LNCaP clone FGC (cell line): ENCODE measurements around the gene OTOS.

ENCODE experiments used
- DNase-seq: peaks from one replicate; pipeline ENCODE4 v3.0.0-alpha.2; 2011; ENCODE audit warnings: low read depth
- H3K4me3 ChIP-seq: 2 replicates; pipeline ENCODE4 v1.5.1; 2011; ENCODE audit warnings: mild to moderate bottlenecking, low read depth, low read length, control low read depth
- TF ChIP-seq, protein P1 (sequence below): IDR thresholded peaks from 2 replicates; pipeline ENCODE4 v1.5.1; 2012; ENCODE audit warnings: mild to moderate bottlenecking; ENCODE audit not compliant: control insufficient read depth, insufficient read depth; ENCODE audit errors: extremely low read depth

Gene OTOS

DNA sequence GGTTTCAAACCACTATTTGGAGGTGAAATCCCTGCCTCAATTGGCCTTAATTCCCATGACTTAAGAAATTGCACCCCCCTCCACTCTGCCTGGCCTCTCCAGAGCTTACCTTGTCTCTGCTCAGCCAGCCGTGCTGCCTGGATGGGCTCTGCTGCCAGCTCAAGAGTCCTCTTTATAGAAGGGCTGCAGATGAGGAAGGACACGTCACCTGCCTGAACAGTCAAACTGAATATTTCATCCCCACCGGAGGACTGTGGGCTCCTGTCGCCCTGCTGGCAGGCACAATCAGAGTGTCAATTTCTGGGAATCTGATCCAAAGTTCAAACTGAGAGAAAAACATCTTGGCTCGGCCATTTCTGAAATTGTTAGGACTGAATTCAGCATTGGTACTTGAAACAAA, at the start of gene OTOS:
TSS of gene OTOS (minus strand) at position 148 of the 400 bp plus-strand sequence. CDS start 332 bp downstream, outside the sequence.
- DNase-seq = no peak
- TF ChIP-seq, protein P1, sequence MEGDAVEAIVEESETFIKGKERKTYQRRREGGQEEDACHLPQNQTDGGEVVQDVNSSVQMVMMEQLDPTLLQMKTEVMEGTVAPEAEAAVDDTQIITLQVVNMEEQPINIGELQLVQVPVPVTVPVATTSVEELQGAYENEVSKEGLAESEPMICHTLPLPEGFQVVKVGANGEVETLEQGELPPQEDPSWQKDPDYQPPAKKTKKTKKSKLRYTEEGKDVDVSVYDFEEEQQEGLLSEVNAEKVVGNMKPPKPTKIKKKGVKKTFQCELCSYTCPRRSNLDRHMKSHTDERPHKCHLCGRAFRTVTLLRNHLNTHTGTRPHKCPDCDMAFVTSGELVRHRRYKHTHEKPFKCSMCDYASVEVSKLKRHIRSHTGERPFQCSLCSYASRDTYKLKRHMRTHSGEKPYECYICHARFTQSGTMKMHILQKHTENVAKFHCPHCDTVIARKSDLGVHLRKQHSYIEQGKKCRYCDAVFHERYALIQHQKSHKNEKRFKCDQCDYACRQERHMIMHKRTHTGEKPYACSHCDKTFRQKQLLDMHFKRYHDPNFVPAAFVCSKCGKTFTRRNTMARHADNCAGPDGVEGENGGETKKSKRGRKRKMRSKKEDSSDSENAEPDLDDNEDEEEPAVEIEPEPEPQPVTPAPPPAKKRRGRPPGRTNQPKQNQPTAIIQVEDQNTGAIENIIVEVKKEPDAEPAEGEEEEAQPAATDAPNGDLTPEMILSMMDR = no peak
- H3K4me3 ChIP-seq = no peak within 1 kb of the TSS

DNA sequence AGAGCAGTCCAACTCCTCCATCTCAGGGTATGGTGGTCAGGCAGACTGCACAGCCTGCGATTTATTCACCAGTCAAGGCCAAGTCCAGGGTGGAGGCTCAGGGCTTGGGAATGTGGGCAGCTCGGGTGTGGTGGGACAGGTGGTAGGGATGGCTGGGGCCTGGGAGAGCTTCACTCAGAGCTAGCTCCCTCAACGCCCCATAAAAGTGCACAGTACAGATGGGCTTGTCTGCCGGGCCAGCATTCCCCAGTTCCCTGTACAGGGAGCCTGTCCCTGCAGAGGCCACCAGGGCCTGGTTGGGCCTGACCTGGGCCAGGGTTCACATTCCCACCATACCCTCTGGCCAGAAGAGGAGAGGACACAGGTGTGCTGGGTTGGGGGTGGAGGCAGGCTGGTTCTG, 49.2 kb upstream of the OTOS start:
- DNase-seq = no peak
- TF ChIP-seq, protein P1 = no peak
- no peak overlapping the region for H3K4me3 ChIP-seq

DNA sequence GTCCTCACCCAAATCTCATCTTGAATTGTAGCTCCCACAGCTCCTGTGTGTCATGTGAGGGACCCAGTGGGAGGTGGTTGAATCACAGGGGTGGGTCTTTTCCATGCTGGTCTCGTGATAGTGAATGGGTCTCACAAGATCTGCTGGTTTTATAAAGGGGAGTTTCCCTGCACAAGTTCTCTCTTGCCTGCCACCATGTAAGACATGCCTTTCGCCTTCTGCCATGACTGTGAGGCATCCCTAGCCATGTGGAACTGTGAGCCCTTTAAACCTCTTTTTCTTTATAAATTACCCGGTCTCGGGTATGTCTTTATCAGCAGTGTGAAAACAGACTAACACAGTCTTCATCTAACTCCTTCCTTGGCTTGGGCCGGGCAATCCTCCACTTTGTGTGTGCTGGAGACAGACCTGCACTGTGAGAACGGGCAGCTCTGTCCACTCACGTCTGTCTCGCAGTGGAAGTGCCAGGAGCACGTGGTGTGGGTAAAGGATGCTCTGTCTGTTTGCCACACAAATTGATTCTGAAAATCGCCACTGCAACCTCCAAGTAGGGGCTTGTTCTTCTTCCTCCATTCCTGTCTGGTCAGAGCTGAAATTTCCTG, 47.6 kb upstream of the OTOS start:
- no peak overlapping the region for H3K4me3 ChIP-seq
- TF ChIP-seq, protein P1 = no peak
- DNase-seq = no peak

DNA sequence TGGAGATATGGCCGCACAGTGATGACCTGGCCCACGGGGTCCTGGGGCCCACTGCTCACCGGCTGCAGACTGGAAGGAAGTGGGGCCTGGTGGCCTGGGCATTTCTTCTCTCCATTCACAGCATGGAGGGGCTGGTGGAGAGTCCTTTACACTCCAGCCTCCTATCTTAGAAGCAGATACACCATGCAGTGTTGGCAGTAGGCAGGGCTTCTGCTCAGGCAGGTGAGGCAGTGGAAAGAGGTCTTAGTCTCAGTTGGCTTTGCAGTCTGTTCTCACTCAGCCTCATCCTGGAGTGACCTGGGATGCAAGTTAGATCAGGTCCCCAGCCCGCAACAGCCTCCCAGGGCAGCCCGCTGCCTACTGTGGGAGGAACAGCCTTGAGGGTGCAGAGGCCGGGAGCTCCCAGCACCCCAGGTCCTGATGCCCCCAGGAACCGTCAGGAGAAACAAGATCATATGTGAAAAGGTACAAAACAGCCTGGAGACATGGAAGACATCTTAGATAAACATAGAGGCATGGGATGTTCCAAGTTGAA, 45.8 kb upstream of the OTOS start:
- TF ChIP-seq, protein P1 = no peak
- H3K4me3 ChIP-seq = no peak overlapping the region
- no peak for DNase-seq

DNA sequence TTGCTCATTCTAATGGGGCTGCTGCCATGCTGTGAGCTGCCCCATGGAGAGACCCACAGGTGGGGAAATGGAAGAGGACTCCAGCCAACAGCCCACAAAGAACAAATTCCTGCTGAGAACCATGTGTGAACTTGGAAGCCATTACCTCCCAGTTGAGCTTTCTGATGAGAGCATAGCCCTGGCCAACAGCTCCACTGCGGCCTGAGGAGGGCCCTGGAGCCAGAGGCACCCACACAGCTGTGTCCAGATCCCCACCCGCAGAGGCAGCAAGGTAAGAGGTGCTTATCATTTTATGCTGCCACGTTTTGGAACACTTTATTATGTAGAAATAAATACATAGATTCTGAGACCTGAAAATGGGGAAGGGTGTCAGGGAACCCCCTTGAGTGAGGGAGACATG, 44.2 kb upstream of the OTOS start:
- H3K4me3 ChIP-seq = no peak overlapping the region
- no peak for DNase-seq
- TF ChIP-seq, protein P1 = no peak

DNA sequence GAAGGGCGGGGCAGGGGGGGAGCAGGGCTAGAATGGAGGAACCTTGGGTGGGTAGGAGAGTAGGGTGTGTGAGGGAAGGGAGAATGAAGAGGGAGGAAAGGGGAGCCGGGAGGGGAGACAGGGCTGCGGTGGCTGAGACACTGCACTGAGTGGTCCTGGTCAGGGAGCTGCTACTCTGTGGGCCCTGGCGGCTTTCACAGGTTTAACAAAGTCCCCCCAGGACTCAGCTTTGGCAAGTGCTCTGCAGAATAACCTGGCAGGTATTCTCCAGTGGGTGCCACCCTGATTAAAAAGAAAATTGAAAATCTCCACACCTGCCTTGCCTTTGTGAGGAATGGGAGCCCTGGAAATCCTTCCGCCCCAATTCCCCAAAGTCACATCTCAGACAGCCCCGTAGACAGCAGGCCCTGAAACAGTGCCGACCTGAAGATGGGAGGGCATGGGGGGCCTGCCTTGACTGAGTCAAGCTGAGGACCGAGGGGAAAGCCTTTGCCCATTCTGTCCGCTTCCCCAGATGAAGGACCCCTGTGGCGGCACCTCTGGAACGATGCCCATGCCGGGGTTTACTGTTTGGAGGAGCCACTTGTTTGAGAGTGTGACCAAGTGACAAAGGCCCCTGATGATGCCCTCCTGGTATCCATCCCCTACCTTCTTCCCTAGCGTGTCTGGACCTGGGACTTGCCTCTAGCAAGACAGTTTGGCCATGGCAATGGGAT, 43.6 kb upstream of the OTOS start:
- TF ChIP-seq, protein P1 = no peak

More for the DNA sequence above, 43.6 kb upstream of the OTOS start:
- H3K4me3 ChIP-seq = no peak overlapping the region
- DNase-seq = no peak
